Lower lobe of right lung (tissue), 2 donors: Measurements from ENCODE around the gene ACTA2. TPM values are rescaled to one million over a fixed set of nuclear protein-coding genes. Genes with fewer than 3 reads are reported as not detected.

Experiments
- ATAC-seq, 2 donors: fragments of 200-7000 bp; cut with Tn5 transposase; one replicate each; pipeline ENCODE4 v1.9.1; 2020 to 2022; ENCODE audit warnings: mild to moderate bottlenecking in 2 of 2, moderate library complexity in 2 of 2
- DNase-seq: peaks from one replicate; pipeline ENCODE4 v3.0.0-alpha.2; 2020
- H3K27ac ChIP-seq: fragments of 200-600 bp; one replicate; pipeline ENCODE4 v1.8.0; 2022
- H3K27me3 ChIP-seq: fragments of 200-600 bp; one replicate; pipeline ENCODE4 v1.8.0; 2022; ENCODE audit warnings: low read depth
- H3K36me3 ChIP-seq: fragments of 200-600 bp; one replicate; pipeline ENCODE4 v1.8.0; 2022; ENCODE audit warnings: mild to moderate bottlenecking
- H3K4me1 ChIP-seq: fragments of 200-600 bp; one replicate; pipeline ENCODE4 v1.8.0; 2022
- H3K4me3 ChIP-seq: fragments of 200-600 bp; one replicate; pipeline ENCODE4 v1.8.0; 2022; ENCODE audit warnings: mild to moderate bottlenecking
- H3K9me3 ChIP-seq: fragments of 200-600 bp; one replicate; pipeline ENCODE4 v1.8.0; 2022
- intact Hi-C: fragments of 100-400 bp; cut with DNase I; formaldehyde crosslinking; loops from one replicate; pipeline ENCODE4 v1.11.0; 2022
- total RNA-seq: library from RNA; stranded (reverse); fragmentation: NEBNext Ultra II Directional; extraction: Animal tissue kit (Norgen Biotek cat#: 25700); gene quantifications from one replicate; pipeline ENCODE4 v1.2.1, GENCODE V29; 2021
- TF ChIP-seq, protein P1 (sequence below): fragments of 200-600 bp; IDR thresholded peaks from one replicate; pipeline ENCODE4 v1.8.0; 2022; ENCODE audit warnings: antibody characterized with exemption, mild to moderate bottlenecking
- donor health status: DM: no; HTN: yes; CAD: no; lungs with severe emphysema.

The ACTA2 gene
- total RNA-seq, 1 donor from 2014 or later, result 204 TPM

DNA sequence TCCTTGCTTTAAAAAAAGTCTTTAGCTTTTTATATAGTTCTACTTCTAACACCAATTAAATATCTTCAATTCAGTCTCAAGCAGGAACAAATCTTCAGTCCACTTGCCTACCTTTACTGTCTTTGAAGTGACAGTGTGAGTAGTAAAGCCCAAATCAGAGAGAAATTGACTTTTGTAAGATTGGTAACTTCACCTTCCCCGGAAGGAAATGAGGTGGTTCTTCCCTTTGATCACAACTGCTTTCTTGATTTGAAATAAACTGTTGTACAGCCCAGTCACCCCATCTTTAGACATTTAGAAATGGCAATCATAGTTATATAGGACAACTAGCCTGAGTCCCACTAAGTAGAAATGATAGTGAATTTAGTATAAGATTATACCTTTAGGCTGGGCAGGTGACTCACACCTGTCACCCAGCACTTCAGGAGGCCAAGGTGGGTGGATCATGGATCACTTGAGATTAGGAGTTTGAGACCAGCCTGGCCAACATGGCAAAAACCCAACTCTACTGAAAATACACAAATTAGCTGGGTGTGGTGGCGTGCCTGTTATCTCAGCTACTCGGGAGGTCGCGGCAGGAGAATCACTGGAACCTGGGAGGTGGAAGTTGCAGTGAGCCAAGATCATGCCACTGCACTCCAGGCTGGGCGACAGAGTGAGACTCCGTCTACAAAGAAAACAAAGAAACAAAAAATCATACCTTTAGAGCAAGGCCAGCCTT lies 42.7 kb upstream of the ACTA2 start:
- ATAC-seq (no peak), DNase-seq (no peak)
- H3K4me3 ChIP-seq, result peak overlapping the region; percentile 19
- no peaks in the 10 kb centered on the region for H3K27me3 ChIP-seq
- H3K4me1 ChIP-seq, result peaks cover 56% of the 10 kb centered on the region
- no peaks in the 10 kb centered on the region for H3K9me3 ChIP-seq
- H3K27ac ChIP-seq, result peak overlapping the region; percentile 12
- no peaks in the 10 kb centered on the region for H3K36me3 ChIP-seq
- TF ChIP-seq, protein P1, sequence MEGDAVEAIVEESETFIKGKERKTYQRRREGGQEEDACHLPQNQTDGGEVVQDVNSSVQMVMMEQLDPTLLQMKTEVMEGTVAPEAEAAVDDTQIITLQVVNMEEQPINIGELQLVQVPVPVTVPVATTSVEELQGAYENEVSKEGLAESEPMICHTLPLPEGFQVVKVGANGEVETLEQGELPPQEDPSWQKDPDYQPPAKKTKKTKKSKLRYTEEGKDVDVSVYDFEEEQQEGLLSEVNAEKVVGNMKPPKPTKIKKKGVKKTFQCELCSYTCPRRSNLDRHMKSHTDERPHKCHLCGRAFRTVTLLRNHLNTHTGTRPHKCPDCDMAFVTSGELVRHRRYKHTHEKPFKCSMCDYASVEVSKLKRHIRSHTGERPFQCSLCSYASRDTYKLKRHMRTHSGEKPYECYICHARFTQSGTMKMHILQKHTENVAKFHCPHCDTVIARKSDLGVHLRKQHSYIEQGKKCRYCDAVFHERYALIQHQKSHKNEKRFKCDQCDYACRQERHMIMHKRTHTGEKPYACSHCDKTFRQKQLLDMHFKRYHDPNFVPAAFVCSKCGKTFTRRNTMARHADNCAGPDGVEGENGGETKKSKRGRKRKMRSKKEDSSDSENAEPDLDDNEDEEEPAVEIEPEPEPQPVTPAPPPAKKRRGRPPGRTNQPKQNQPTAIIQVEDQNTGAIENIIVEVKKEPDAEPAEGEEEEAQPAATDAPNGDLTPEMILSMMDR, result no peak
- intact Hi-C loops, result no loop called here

DNA sequence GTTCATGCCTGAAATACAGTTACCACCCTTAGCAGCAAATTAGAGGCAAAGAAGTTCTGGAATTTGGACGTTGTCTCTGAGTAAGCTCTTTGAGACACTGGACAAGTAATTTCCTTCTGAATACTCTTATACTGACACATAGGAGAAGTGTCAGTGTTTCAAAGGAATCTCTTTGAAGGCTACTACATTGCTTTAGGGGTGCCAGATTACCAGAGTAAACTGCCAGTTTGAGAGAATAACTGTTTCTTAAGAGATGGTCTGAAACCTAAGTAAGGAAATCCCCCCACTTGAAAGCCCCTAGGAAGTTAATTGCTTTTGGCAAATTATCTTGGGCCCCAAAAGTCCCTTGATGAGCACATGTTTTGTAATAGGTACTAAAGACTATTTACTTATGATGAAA lies 41.4 kb upstream of the ACTA2 start:
- H3K4me3 ChIP-seq, result peak overlapping the region; percentile 93
- intact Hi-C loops, result no loop called here
- H3K27ac ChIP-seq, result no peak overlapping the region
- H3K36me3 ChIP-seq, result no peaks in the 10 kb centered on the region
- no peaks in the 10 kb centered on the region for H3K9me3 ChIP-seq
- ATAC-seq (no peak), DNase-seq (no peak)
- TF ChIP-seq, protein P1, result no peak
- peaks cover 60% of the 10 kb centered on the region for H3K4me1 ChIP-seq
- H3K27me3 ChIP-seq, result no peaks in the 10 kb centered on the region

DNA sequence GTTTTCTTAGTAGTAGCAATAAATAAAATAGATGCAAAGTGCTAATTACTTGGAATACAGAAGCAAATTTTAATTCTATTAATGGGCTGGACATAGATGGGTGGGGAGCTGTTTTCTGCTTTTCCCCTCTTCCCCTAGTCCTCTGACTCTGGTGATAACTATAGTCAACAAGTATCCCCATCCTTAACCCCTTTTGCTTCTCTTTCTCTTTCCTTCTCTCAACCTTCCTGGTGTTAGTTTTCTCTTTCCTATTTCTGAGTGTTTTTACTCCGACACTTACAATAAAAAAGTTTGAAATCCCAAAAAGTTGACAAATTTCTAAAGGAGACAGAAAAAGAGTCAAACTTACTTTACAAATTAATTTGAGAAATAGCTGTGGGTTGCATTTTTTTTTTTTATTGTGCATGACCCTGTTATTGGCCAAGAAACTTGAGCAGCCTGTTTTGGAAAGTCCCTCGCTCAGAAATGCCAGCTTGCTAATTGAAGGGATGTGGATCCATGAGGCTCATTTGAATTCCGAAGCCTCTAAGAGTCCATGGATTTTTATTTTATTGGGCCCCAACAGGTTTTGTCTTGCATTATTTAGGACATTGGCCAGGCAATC lies 40.5 kb upstream of the ACTA2 start:
- intact Hi-C loops, result no loop called here
- no peaks in the 10 kb centered on the region for H3K36me3 ChIP-seq
- DNase-seq (no peak), ATAC-seq (no peak)
- no peaks in the 10 kb centered on the region for H3K27me3 ChIP-seq
- peak overlapping the region; percentile 93 for H3K4me3 ChIP-seq
- TF ChIP-seq, protein P1, result no peak
- peak overlapping the region; percentile 98 for H3K27ac ChIP-seq
- no peaks in the 10 kb centered on the region for H3K9me3 ChIP-seq
- H3K4me1 ChIP-seq, result peaks cover 66% of the 10 kb centered on the region

DNA sequence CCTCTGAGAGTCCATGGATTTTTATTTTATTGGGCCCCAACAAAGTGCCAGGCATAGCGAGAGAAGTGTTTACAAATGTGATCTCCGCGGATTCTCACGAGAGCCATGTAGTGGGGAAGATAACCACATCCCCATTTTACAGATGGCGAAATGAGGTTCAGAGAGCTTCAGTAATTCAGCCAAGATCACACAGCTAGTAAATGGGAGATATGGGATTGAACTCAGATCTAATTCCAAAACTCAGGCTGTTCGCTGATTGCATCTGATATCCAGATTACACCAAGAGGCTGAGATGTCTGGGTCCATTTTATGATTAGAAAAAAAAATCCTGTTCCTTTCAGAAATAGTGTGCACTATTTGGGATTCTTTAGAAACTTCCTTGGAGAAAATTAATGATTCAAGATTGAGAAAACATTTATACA lies 39.3 kb upstream of the ACTA2 start:
- ATAC-seq, result peak in 1 of 2 donors; percentile 2
- intact Hi-C loops, result no loop called here

DNA sequence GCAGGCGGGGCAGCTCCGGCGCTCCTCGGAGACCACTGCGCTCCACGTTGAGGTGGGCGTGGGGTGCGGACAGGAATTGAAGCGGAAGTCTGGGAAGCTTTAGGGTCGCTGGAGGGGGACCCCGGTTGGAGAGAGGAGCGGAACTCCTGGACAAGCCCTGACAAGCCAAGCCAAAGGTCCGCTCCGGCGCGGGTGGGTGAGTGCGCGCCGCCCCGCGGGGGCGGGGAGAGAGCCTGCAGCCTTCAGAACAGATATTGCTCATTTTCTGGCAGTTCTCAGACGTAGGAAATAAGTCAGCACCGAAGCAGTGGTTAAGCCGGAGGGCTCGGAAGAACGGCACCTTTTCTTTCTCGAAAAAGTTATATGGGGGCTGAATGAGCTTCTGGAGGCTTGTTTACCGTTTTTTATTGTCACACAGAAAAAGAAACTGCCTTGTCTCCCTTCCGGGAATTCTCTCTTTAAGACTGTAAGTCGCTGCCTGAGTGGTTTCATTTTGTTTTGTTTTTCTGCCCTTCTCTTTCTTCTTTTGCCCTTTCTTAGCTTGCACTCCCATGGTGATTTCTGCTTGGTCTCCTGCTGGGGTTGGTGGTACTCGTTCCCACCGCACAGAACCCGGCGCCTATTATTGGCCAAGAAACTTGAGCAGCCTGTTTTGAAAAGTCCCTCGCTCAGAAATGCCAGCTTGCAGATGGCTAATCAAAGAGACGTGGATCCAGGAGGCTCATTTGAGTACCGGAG lies 38.8 kb upstream of the ACTA2 start:
- Histone ChIP-seq H3K27ac (peak overlapping the region; percentile 98), H3K4me3 (peak overlapping the region; percentile 93), H3K27me3 (no peaks in the 10 kb centered on the region), H3K4me1 (peaks cover 68% of the 10 kb centered on the region), H3K9me3 (no peaks in the 10 kb centered on the region), H3K36me3 (no peaks in the 10 kb centered on the region)
- intact Hi-C loops, result no loop called here
- peak; percentile 82 to 83 for ATAC-seq
- TF ChIP-seq, protein P1, result peak; percentile 24
- DNase-seq, result peak; percentile 80

More for the DNA sequence above, 39.3 kb upstream of the ACTA2 start:
- H3K4me1 ChIP-seq, result peaks cover 72% of the 10 kb centered on the region
- no peaks in the 10 kb centered on the region for H3K36me3 ChIP-seq
- H3K9me3 ChIP-seq, result no peaks in the 10 kb centered on the region
- peak overlapping the region; percentile 98 for H3K27ac ChIP-seq
- no peaks in the 10 kb centered on the region for H3K27me3 ChIP-seq
- TF ChIP-seq, protein P1, result no peak
- H3K4me3 ChIP-seq, result peak overlapping the region; percentile 93
- DNase-seq, result no peak
